GM23338 (cell line): ENCODE data around the gene HMCN2. TPM values are rescaled to one million over a fixed set of nuclear protein-coding genes. Genes with fewer than 3 reads are reported as not detected.

ENCODE experiments used
- ATAC-seq: fragments of 200-7000 bp; cut with Tn5 transposase; 3 replicates; pipeline ENCODE4 v1.9.1; 2020
- DNase-seq: peaks from one replicate; pipeline ENCODE4 v3.0.0-alpha.2; 2015; ENCODE audit warnings: low spot score
- H2AFZ ChIP-seq: fragments of 200-600 bp; sonication (generic); 2 replicates; pipeline ENCODE4 v1.8.0; 2016; ENCODE audit warnings: antibody characterized with exemption, mild to moderate bottlenecking, moderate library complexity
- H3F3A ChIP-seq: fragments of 200-600 bp; sonication (generic); replicated peaks from 2 replicates; pipeline ENCODE4 v1.8.0; 2017; ENCODE audit warnings: antibody characterized with exemption, mixed run types, low read depth
- H3K27ac ChIP-seq: fragments of 200-600 bp; sonication (generic); 2 replicates; pipeline ENCODE4 v1.6.1; 2016; ENCODE audit warnings: low read depth
- H3K27me3 ChIP-seq: fragments of 200-600 bp; sonication (generic); 2 replicates; pipeline ENCODE4 v1.8.0; 2016; ENCODE audit warnings: mild to moderate bottlenecking, mixed run types, moderate library complexity; ENCODE audit not compliant: insufficient read depth
- H3K36me3 ChIP-seq: fragments of 200-600 bp; sonication (generic); 2 replicates; pipeline ENCODE4 v1.8.0; 2016; ENCODE audit warnings: mild to moderate bottlenecking; ENCODE audit not compliant: insufficient read depth
- H3K4me1 ChIP-seq: fragments of 200-600 bp; sonication (generic); 2 replicates; pipeline ENCODE4 v1.8.0; 2016; ENCODE audit warnings: mild to moderate bottlenecking, moderate library complexity; ENCODE audit not compliant: insufficient read depth
- H3K4me2 ChIP-seq: fragments of 200-600 bp; sonication (generic); 2 replicates; pipeline ENCODE4 v1.7.1; 2017; ENCODE audit warnings: mixed run types
- H3K4me3 ChIP-seq: fragments of 200-600 bp; sonication (generic); 2 replicates; pipeline ENCODE4 v1.6.1; 2016; ENCODE audit warnings: mixed run types
- H3K79me2 ChIP-seq: fragments of 200-600 bp; sonication (generic); replicated peaks from 2 replicates; pipeline ENCODE4 v1.8.0; 2017; ENCODE audit warnings: mild to moderate bottlenecking; ENCODE audit not compliant: insufficient read depth
- H3K9me2 ChIP-seq: fragments of 200-600 bp; sonication (generic); 2 replicates; pipeline ENCODE4 v1.8.0; 2017; ENCODE audit not compliant: insufficient read depth
- H4K20me1 ChIP-seq: fragments of 200-600 bp; sonication (generic); replicated peaks from 2 replicates; pipeline ENCODE4 v1.8.0; 2017; ENCODE audit warnings: mild to moderate bottlenecking; ENCODE audit not compliant: insufficient read depth
- H3K27ac Mint-ChIP-seq: 2 replicates; pipeline ENCODE4 v1.8.0; 2020; ENCODE audit warnings: inconsistent platforms, mild to moderate bottlenecking, moderate library complexity, mixed read lengths
- H3K27me3 Mint-ChIP-seq: 3 replicates; pipeline ENCODE4 v1.8.0; 2022; ENCODE audit warnings: low read depth, mild to moderate bottlenecking, moderate library complexity, mixed read lengths, inconsistent platforms; ENCODE audit not compliant: insufficient read depth, poor library complexity
- H3K36me3 Mint-ChIP-seq: 3 replicates; pipeline ENCODE4 v1.8.0; 2021; ENCODE audit warnings: low read depth, mild to moderate bottlenecking, inconsistent platforms, moderate library complexity, mixed read lengths
- H3K4me1 Mint-ChIP-seq: 3 replicates; pipeline ENCODE4 v1.8.0; 2020; ENCODE audit warnings: mild to moderate bottlenecking, inconsistent platforms, mixed read lengths
- H3K4me3 Mint-ChIP-seq: 3 replicates; pipeline ENCODE4 v1.8.0; 2021; ENCODE audit warnings: moderate library complexity, mild to moderate bottlenecking, inconsistent platforms, mixed read lengths
- H3K9me3 Mint-ChIP-seq: 3 replicates; pipeline ENCODE4 v1.8.0; 2020; ENCODE audit warnings: moderate library complexity, mild to moderate bottlenecking, inconsistent platforms, mixed read lengths
- EZH2 ChIP-seq: fragments of 200-600 bp; sonication (generic); IDR thresholded peaks from one replicate; pipeline ENCODE4 v1.8.0; 2017; ENCODE audit warnings: antibody characterized with exemption, mild to moderate bottlenecking, low read depth; ENCODE audit not compliant: unreplicated experiment
- EZH2phosphoT487 ChIP-seq: fragments of 200-600 bp; sonication (generic); IDR thresholded peaks from one replicate; pipeline ENCODE4 v1.8.1; 2018; ENCODE audit warnings: antibody characterized with exemption; ENCODE audit not compliant: unreplicated experiment
- JUNB ChIP-seq: IDR thresholded peaks from one replicate; pipeline ENCODE4 v1.6.1; 2016; ENCODE audit warnings: antibody characterized with exemption; ENCODE audit not compliant: unreplicated experiment
- NANOG ChIP-seq: IDR thresholded peaks from 2 replicates; pipeline ENCODE4 v1.6.1; 2016; ENCODE audit warnings: antibody characterized with exemption, borderline replicate concordance
- ZNF114 ChIP-seq: fragments of 250-450 bp; sonication (Bioruptor Pico); IDR thresholded peaks from 2 replicates; pipeline ENCODE4 v1.5.0; 2020; ENCODE audit warnings: mild to moderate bottlenecking, moderate library complexity
- ZNF331 ChIP-seq: fragments of 250-450 bp; sonication (Bioruptor Pico); IDR thresholded peaks from 2 replicates; pipeline ENCODE4 v1.5.0; 2020; ENCODE audit warnings: low read depth, mild to moderate bottlenecking, moderate library complexity
- polyA plus RNA-seq: library from polyadenylated mRNA; unstranded; fragments of >200 nt; fragmentation: Nextera tagmentation; extraction: Ambion mirVana; gene quantifications from 2 replicates; pipeline ENCODE4 v1.2.1, GENCODE V29; 2016
- total RNA-seq: library from RNA; depleted of rRNA; stranded (reverse); fragments of >200 nt; shearing (Covaris generic); gene quantifications from 2 replicates; pipeline ENCODE4 v1.2.3, GENCODE V29; 2014
- TF ChIP-seq, protein P1 (sequence below): IDR thresholded peaks from 2 replicates; pipeline ENCODE4 v1.6.1; 2016; ENCODE audit warnings: antibody characterized with exemption
- TF ChIP-seq, protein P2 (sequence below), 2 experiments: fragments of 200-600 bp in 1 of 2; sonication (generic) in 1 of 2; conservative IDR thresholded peaks; 2 replicates each; pipeline versions ENCODE4 v1.5.1 to v1.6.1; 2016 to 2017; ENCODE audit warnings: antibody characterized with exemption in 2 of 2, low read depth in 2 of 2, mild to moderate bottlenecking in 2 of 2, moderate library complexity in 1 of 2
- TF ChIP-seq, protein P3 (sequence below): fragments of 250-450 bp; sonication (Bioruptor Pico); IDR thresholded peaks from 2 replicates; pipeline ENCODE4 v1.5.0; 2020; ENCODE audit warnings: mild to moderate bottlenecking, moderate library complexity

Gene HMCN2
- total and polyA plus RNA-seq, 2 experiments from 2014 or later, result 1.3 to 4.7 TPM

DNA sequence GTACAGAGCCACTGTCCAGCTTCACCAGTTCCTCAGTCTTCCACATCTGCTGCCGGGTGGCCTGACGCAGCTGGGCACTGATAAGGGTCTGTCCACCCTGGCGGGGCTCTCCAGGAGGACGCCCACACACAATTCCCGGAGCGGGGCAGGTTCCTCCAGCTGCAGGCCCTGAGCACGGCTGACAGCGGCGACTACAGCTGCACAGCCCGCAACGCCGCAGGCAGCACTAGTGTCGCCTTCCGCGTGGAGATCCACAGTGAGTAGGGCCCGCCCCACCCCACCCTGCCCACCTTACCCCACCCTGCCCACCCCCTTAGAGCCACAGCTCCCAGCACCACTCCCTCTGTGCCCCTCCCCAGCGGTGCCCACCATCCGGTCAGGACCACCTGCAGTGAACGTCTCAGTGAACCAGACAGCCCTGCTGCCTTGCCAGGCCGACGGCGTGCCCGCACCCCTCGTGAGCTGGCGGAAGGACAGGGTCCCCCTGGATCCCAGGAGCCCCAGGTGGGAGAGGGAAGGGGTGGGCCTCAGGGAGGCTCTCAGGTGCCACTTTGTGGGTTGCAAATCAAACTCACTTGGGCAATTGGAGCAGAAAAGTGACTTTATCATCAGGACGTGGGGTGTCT, 130.4 kb downstream of the HMCN2 start (continued):
- TF ChIP-seq, protein P1, sequence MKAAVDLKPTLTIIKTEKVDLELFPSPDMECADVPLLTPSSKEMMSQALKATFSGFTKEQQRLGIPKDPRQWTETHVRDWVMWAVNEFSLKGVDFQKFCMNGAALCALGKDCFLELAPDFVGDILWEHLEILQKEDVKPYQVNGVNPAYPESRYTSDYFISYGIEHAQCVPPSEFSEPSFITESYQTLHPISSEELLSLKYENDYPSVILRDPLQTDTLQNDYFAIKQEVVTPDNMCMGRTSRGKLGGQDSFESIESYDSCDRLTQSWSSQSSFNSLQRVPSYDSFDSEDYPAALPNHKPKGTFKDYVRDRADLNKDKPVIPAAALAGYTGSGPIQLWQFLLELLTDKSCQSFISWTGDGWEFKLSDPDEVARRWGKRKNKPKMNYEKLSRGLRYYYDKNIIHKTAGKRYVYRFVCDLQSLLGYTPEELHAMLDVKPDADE, result no peak
- no peak for TF ChIP-seq EZH2
- TF ChIP-seq, protein P2, sequence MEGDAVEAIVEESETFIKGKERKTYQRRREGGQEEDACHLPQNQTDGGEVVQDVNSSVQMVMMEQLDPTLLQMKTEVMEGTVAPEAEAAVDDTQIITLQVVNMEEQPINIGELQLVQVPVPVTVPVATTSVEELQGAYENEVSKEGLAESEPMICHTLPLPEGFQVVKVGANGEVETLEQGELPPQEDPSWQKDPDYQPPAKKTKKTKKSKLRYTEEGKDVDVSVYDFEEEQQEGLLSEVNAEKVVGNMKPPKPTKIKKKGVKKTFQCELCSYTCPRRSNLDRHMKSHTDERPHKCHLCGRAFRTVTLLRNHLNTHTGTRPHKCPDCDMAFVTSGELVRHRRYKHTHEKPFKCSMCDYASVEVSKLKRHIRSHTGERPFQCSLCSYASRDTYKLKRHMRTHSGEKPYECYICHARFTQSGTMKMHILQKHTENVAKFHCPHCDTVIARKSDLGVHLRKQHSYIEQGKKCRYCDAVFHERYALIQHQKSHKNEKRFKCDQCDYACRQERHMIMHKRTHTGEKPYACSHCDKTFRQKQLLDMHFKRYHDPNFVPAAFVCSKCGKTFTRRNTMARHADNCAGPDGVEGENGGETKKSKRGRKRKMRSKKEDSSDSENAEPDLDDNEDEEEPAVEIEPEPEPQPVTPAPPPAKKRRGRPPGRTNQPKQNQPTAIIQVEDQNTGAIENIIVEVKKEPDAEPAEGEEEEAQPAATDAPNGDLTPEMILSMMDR (conservative IDR thresholded peaks at IDR 0.05; ENCODE audit: low read depth in 2 of 2), result no peak
- TF ChIP-seq EZH2phosphoT487, result no peak
- TF ChIP-seq ZNF114 (CRISPR knock-in tag), result no peak

DNA sequence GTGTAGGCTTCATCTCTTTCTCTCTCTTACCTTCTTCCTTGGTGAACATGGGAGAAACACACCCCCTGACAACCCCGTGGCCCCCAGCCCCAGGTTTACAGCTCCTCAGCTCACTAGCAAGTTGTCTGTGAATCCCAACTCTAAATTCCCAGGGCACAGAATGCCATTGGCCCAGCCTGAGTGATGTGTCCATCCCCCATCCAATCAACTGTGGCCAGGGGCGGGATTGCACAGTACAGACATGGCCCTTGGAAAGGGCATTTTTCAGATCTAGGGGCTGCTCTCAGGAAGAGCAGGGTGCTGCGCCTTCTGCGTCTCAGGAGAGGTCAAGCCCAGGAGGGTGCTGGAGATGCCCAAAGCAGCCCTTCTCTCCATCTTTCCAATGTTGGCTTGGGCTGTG, 131.0 kb downstream of the HMCN2 start:
- ATAC-seq (peak; percentile 31; the same call in 2 of the 3 replicates), DNase-seq (no peak)
- Histone ChIP-seq H3K4me1 (no peaks in the 10 kb centered on the region), H3F3A (no peaks in the 10 kb centered on the region), H2AFZ (no peak overlapping the region), H3K9me2 (no peaks in the 10 kb centered on the region), H3K4me3 (no peak overlapping the region), H3K27me3 (no peaks in the 10 kb centered on the region), H3K4me2 (no peak overlapping the region), H3K36me3 (no peaks in the 10 kb centered on the region), H3K79me2 (no peaks in the 10 kb centered on the region), H4K20me1 (no peaks in the 10 kb centered on the region), H3K27ac (no peak overlapping the region)
- Mint-ChIP-seq H3K9me3 (no peaks in the 10 kb centered on the region), H3K4me1 (peaks cover 4% of the 10 kb centered on the region), H3K4me3 (no peak overlapping the region), H3K27ac (no peak overlapping the region), H3K36me3 (peaks cover 8% of the 10 kb centered on the region; the same call in 1 of the 3 replicates), H3K27me3 (peaks cover 7% of the 10 kb centered on the region)
- TF ChIP-seq ZNF114 (CRISPR knock-in tag), result no peak

DNA sequence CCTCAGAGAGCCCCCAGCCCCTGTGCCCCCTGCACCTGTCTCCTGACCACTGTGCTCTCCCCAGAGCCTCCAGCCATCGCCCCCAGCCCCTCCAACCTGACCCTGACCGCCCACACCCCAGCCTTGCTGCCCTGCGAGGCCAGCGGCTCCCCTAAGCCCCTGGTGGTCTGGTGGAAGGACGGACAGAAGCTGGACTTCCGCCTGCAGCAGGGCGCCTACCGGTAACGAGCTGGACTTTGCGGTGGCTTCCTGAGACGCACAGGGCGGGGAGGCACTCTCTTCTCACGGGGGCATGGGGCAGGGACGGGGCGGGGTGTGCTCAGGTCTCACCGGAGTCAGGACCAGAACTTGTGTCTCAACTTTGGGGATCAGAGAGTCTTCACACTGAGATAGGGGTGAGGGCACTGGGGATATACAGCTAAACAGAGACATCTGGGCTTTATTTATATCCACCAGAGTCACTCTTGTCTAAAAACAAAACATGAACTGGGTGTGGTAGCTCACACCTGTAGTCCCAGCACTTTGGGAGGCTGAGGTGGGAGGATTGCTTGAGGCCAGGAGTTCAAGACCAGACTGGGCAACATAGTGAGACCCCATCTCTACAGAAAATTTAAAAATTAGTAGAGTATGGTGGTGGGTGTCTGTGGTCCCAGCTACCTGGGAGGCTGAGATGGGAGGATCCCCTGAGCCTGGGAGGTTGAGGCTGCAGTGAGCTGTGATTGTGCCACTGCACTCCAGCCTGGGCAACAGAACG, 133.1 kb downstream of the HMCN2 start:
- H3K4me2 ChIP-seq, result no peak overlapping the region
- DNase-seq (no peak), ATAC-seq (no peak)
- Mint-ChIP-seq H3K4me1 (no peaks in the 10 kb centered on the region), H3K27me3 (peaks cover 2% of the 10 kb centered on the region), H3K36me3 (peaks cover 8% of the 10 kb centered on the region; the same call in 1 of the 3 replicates), H3K4me3 (no peak overlapping the region), H3K27ac (no peak overlapping the region), H3K9me3 (no peaks in the 10 kb centered on the region)
- no peaks in the 10 kb centered on the region for H3K9me2 ChIP-seq
- H4K20me1 ChIP-seq, result no peaks in the 10 kb centered on the region
- no peak overlapping the region for H2AFZ ChIP-seq
- H3F3A ChIP-seq, result no peaks in the 10 kb centered on the region
- H3K36me3 ChIP-seq, result no peaks in the 10 kb centered on the region
- no peaks in the 10 kb centered on the region for H3K4me1 ChIP-seq
- H3K79me2 ChIP-seq, result no peaks in the 10 kb centered on the region
- no peaks in the 10 kb centered on the region for H3K27me3 ChIP-seq
- H3K27ac ChIP-seq, result no peak overlapping the region
- H3K4me3 ChIP-seq, result no peak overlapping the region
- TF ChIP-seq NANOG (no peak), JUNB (no peak), EZH2 (no peak), EZH2phosphoT487 (no peak), ZNF331 (no peak)
- TF ChIP-seq, protein P3, sequence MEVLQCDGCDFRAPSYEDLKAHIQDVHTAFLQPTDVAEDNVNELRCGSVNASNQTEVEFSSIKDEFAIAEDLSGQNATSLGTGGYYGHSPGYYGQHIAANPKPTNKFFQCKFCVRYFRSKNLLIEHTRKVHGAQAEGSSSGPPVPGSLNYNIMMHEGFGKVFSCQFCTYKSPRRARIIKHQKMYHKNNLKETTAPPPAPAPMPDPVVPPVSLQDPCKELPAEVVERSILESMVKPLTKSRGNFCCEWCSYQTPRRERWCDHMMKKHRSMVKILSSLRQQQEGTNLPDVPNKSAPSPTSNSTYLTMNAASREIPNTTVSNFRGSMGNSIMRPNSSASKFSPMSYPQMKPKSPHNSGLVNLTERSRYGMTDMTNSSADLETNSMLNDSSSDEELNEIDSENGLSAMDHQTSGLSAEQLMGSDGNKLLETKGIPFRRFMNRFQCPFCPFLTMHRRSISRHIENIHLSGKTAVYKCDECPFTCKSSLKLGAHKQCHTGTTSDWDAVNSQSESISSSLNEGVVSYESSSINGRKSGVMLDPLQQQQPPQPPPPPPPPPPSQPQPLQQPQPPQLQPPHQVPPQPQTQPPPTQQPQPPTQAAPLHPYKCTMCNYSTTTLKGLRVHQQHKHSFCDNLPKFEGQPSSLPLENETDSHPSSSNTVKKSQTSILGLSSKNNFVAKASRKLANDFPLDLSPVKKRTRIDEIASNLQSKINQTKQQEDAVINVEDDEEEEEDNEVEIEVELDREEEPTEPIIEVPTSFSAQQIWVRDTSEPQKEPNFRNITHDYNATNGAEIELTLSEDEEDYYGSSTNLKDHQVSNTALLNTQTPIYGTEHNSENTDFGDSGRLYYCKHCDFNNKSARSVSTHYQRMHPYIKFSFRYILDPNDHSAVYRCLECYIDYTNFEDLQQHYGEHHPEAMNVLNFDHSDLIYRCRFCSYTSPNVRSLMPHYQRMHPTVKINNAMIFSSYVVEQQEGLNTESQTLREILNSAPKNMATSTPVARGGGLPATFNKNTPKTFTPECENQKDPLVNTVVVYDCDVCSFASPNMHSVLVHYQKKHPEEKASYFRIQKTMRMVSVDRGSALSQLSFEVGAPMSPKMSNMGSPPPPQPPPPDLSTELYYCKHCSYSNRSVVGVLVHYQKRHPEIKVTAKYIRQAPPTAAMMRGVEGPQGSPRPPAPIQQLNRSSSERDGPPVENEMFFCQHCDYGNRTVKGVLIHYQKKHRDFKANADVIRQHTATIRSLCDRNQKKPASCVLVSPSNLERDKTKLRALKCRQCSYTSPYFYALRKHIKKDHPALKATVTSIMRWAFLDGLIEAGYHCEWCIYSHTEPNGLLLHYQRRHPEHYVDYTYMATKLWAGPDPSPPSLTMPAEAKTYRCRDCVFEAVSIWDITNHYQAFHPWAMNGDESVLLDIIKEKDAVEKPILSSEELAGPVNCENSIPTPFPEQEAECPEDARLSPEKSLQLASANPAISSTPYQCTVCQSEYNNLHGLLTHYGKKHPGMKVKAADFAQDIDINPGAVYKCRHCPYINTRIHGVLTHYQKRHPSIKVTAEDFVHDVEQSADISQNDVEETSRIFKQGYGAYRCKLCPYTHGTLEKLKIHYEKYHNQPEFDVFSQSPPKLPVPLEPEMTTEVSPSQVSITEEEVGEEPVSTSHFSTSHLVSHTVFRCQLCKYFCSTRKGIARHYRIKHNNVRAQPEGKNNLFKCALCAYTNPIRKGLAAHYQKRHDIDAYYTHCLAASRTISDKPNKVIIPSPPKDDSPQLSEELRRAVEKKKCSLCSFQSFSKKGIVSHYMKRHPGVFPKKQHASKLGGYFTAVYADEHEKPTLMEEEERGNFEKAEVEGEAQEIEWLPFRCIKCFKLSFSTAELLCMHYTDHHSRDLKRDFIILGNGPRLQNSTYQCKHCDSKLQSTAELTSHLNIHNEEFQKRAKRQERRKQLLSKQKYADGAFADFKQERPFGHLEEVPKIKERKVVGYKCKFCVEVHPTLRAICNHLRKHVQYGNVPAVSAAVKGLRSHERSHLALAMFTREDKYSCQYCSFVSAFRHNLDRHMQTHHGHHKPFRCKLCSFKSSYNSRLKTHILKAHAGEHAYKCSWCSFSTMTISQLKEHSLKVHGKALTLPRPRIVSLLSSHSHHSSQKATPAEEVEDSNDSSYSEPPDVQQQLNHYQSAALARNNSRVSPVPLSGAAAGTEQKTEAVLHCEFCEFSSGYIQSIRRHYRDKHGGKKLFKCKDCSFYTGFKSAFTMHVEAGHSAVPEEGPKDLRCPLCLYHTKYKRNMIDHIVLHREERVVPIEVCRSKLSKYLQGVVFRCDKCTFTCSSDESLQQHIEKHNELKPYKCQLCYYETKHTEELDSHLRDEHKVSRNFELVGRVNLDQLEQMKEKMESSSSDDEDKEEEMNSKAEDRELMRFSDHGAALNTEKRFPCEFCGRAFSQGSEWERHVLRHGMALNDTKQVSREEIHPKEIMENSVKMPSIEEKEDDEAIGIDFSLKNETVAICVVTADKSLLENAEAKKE (CRISPR knock-in tag), result no peak
